Cardiac muscle cell (in vitro differentiated cells and primary cell): ENCODE data around the gene TFAP2E. TPM values are rescaled to one million over a fixed set of nuclear protein-coding genes. Genes with fewer than 3 reads are reported as not detected.

ENCODE experiments used
- DNase-seq, 2 donors: peaks; one replicate each; pipeline versions ENCODE4 v3.0.0 to v3.0.0-alpha.2; 2010 to 2017; ENCODE audit warnings: low read depth in 1 of 2, low spot score in 1 of 2
- H3K27ac ChIP-seq: fragments of 200-600 bp; sonication (generic); 2 replicates; pipeline ENCODE4 v1.5.1; 2016
- H3K27me3 ChIP-seq: fragments of 200-600 bp; sonication (generic); 2 replicates; pipeline ENCODE4 v1.6.0; 2016; ENCODE audit warnings: control low read depth
- H3K36me3 ChIP-seq: fragments of 200-600 bp; sonication (generic); 2 replicates; pipeline ENCODE4 v1.5.1; 2016; ENCODE audit warnings: control low read depth
- H3K4me1 ChIP-seq: fragments of 200-600 bp; sonication (generic); 2 replicates; pipeline ENCODE4 v1.8.1; 2017; ENCODE audit warnings: low read depth, mild to moderate bottlenecking, mixed run types
- H3K4me3 ChIP-seq: fragments of 200-600 bp; sonication (generic); 2 replicates; pipeline ENCODE4 v1.5.1; 2016; ENCODE audit warnings: mild to moderate bottlenecking
- H3K9me3 ChIP-seq: fragments of 200-600 bp; sonication (generic); 2 replicates; pipeline ENCODE4 v1.5.1; 2017; ENCODE audit warnings: low read depth, mild to moderate bottlenecking, control low read depth
- polyA plus RNA-seq: library from polyadenylated mRNA; unstranded; fragments of >200 nt; fragmentation: Nextera tagmentation; extraction: Ambion mirVana; gene quantifications from 2 replicates; pipeline ENCODE4 v1.2.1, GENCODE V29; 2016
- total RNA-seq: library from RNA; depleted of rRNA; stranded (reverse); fragments of >200 nt; gene quantifications from 2 replicates; pipeline ENCODE4 v1.2.3, GENCODE V29; 2016
- TF ChIP-seq, protein P1 (sequence below): IDR thresholded peaks from 2 replicates; pipeline ENCODE4 v1.5.1; 2012; ENCODE audit warnings: low read depth, mild to moderate bottlenecking, low read length

TFAP2E gene
- total and polyA plus RNA-seq, 2 experiments from 2014 or later: 0.69 TPM; not detected in 1

DNA sequence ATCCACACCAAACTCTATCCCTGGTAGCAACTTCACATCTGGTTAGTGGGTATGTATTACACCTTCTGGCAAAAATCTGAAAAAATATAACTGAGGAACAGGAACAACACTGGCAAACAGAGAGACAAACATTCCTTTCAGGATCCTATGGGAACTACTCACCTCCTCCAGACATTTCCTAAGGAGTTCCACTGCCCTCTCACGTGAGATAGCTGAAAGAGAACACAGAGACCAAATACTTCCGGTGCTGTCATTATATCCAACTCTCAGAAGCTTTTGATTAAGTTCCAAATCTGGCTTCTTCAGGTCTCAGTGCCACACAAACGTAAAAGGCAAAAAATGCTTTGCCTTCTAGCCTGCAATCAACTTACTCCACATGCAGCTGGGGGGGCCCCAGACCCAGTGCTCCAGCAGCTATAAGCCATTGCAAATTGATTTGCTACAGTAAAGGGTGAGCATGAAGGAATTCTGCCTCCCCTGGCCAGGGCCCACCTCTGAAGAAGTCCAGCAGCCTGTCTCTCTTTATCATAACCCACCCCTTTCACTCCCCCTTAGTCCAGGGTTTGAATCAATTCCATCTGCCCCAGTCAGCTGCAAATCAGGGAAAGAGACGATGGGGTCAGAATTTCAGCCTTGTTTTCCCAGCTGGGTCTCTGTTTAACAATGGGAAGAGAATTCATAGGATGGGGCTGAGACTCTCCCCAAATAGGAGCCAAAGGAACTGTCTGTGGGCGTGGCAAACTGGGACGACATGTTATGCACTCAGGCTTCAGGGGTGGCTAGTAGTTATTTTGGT, 32.2 kb downstream of the TFAP2E start:
- H3K27ac ChIP-seq: no peak overlapping the region
- DNase-seq: peak in 1 of 2 donors; percentile 47
- no peaks in the 10 kb centered on the region for H3K4me1 ChIP-seq
- no peak overlapping the region for H3K4me3 ChIP-seq
- H3K9me3 ChIP-seq: no peaks in the 10 kb centered on the region
- no peaks in the 10 kb centered on the region for H3K27me3 ChIP-seq
- peaks cover 18% of the 10 kb centered on the region for H3K36me3 ChIP-seq
- TF ChIP-seq, protein P1, sequence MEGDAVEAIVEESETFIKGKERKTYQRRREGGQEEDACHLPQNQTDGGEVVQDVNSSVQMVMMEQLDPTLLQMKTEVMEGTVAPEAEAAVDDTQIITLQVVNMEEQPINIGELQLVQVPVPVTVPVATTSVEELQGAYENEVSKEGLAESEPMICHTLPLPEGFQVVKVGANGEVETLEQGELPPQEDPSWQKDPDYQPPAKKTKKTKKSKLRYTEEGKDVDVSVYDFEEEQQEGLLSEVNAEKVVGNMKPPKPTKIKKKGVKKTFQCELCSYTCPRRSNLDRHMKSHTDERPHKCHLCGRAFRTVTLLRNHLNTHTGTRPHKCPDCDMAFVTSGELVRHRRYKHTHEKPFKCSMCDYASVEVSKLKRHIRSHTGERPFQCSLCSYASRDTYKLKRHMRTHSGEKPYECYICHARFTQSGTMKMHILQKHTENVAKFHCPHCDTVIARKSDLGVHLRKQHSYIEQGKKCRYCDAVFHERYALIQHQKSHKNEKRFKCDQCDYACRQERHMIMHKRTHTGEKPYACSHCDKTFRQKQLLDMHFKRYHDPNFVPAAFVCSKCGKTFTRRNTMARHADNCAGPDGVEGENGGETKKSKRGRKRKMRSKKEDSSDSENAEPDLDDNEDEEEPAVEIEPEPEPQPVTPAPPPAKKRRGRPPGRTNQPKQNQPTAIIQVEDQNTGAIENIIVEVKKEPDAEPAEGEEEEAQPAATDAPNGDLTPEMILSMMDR: no peak

DNA sequence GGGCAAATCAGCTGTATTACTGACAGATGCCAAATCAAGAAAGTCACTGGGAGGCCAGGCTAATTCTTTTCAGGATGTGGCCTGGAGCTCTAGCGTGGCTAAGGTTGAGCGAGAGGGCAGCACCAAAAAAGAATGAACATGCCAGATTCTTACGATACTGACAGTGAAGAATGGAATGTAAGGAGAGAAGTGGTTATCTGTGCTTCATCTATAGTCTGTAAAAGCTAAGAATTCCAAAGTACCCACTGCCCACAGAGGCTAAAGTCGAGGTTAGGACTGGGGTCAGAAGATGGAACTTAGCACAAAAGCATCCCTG, 32.7 kb downstream of the TFAP2E start:
- no peaks in the 10 kb centered on the region for H3K9me3 ChIP-seq
- no peaks in the 10 kb centered on the region for H3K4me1 ChIP-seq
- peak in 1 of 2 donors; percentile 27 for DNase-seq
- no peaks in the 10 kb centered on the region for H3K27me3 ChIP-seq
- H3K36me3 ChIP-seq: peaks cover 18% of the 10 kb centered on the region
- no peak overlapping the region for H3K27ac ChIP-seq
- no peak overlapping the region for H3K4me3 ChIP-seq
- TF ChIP-seq, protein P1: no peak

DNA sequence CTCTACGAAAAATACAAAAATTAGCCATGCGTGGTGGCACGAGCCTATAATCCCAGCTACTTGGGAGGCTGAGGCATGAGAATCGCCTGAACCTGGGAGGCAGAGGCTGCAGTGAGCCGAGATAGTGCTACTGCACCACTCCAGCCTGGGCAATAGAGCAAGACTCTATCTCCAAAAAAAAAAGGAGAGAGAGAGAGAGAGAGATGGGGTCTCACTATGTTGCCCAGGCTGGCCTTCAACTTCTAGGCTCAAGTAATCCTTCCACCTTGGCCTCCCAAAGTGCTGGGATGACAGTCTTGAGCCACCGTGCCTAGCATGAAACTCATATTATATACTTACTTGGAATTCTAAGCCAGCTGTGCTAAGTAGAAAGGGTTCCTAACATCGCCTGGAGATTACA, 38.5 kb downstream of the TFAP2E start:
- Histone ChIP-seq H3K4me1 (no peaks in the 10 kb centered on the region), H3K4me3 (no peak overlapping the region), H3K27me3 (peaks cover 22% of the 10 kb centered on the region), H3K9me3 (no peaks in the 10 kb centered on the region), H3K36me3 (peaks cover 21% of the 10 kb centered on the region), H3K27ac (no peak overlapping the region)
- TF ChIP-seq, protein P1: no peak
- no peak for DNase-seq

DNA sequence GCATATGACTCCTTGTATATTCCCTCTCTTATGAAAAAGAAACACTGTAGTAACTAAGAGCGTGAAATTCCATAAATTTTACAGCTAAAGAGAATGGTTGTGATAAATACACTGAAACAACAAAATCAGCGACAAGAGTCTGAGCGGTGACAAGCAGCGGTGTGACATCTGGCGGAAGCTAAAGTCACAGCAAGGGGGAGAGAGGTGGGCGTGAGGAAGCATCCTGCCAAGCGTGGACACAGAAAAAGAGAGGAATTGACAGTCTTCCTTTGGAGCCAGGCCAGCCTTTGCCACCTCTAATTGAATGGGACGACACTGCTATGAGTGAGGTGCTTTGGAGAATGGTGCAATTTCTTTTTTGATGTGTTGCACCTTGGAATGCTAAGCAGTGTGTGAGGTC, 42.3 kb downstream of the TFAP2E start:
- Histone ChIP-seq H3K27me3 (peaks cover 22% of the 10 kb centered on the region), H3K9me3 (no peaks in the 10 kb centered on the region), H3K4me1 (peaks cover 7% of the 10 kb centered on the region), H3K36me3 (peaks cover 7% of the 10 kb centered on the region), H3K27ac (no peak overlapping the region), H3K4me3 (no peak overlapping the region)
- TF ChIP-seq, protein P1: no peak
- no peak for DNase-seq

DNA sequence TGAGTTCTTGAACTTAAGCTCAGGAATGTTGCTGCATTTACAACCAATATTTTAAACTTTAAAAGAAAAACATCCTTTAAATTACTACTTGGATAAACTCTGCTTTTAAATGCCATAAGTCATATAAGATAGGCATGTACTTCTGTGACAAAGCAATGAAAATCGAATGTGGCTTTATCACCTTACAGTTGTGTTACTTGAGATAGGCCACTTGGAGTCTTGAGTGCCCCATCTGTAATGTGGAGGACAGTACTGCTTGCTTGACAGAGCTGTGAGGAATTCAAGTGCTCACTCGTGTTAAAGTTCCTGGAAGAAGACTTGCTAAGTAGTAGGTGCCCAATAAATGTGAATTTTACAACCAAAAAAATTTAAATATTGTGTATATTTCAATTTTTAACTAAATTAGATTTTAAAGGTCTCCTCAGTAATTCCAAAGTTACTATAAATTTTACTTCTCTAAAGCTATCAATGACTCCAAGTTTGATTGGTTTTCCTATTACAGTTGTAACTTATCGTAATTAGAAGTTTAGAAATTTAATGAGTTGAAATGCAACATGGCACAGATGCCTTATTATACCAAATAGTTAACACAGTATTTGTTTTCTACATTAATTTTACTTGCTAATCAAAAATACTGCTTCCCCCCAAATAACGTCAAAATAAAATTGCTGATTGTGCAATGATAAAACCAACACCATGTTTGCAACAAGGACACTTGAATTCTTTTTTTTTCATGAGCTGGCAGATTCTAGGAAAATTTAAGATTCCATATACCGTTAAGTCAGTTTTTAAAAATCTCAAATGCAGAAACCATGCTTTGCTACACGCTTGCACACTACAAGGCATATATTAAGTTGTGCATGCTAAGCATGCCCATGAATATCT, 46.4 kb downstream of the TFAP2E start:
- H3K27ac ChIP-seq: no peak overlapping the region
- H3K27me3 ChIP-seq: peaks cover 44% of the 10 kb centered on the region
- peaks cover 7% of the 10 kb centered on the region for H3K36me3 ChIP-seq
- no peaks in the 10 kb centered on the region for H3K9me3 ChIP-seq
- peaks cover 7% of the 10 kb centered on the region for H3K4me1 ChIP-seq
- peak in 1 of 2 donors; percentile 52 for DNase-seq
- H3K4me3 ChIP-seq: no peak overlapping the region
- TF ChIP-seq, protein P1: no peak
